Measurements from ENCODE around the gene SPTLC3.

GRCh38 chr20:13025181-13025580 is 16.4 kb downstream of the SPTLC3 start:
- no peak for TF ChIP-seq GATA2 (IDR thresholded peaks at IDR 0.05; ENCODE audit: low read depth, low read length)
- no peak for TF ChIP-seq GATA3 (IDR thresholded peaks at IDR 0.05; ENCODE audit: low read depth, low read length)

All from SH-SY5Y (cell line).